ENCODE results near the gene IL1RN. TPM values are rescaled to one million over a fixed set of nuclear protein-coding genes. Genes with fewer than 3 reads are reported as not detected.

Gene IL1RN
- total and polyA plus RNA-seq, 2 experiments from 2014 or later: not detected

- in situ Hi-C loops (cut with MboI): no loop called here
- 75 to 79% methylated on average over 8 of the region's 8 CpGs for WGBS, 2 experiments (ENCODE audit: low coverage in 1 of 2, low lambda C conversion rate in 2 of 2, missing lambda C conversion rate in 2 of 2)
- DNase-seq: no peak
- no peaks in the 10 kb centered on the region for H3K27me3 ChIP-seq (replicated peaks; ENCODE audit: insufficient read depth)
- H3K9ac ChIP-seq: no peak overlapping the region
- no peak overlapping the region for H3K4me2 ChIP-seq (ENCODE audit: unreplicated experiment)
- no peaks in the 10 kb centered on the region for H3K9me3 ChIP-seq (ENCODE audit: low read depth)
- H3F3A ChIP-seq (ENCODE audit: insufficient read depth): no peaks in the 10 kb centered on the region
- H3K27ac ChIP-seq: no peak overlapping the region
- no peak overlapping the region for H3K4me3 ChIP-seq
- no peaks in the 10 kb centered on the region for H4K20me1 ChIP-seq (ENCODE audit: insufficient read depth)
- no peaks in the 10 kb centered on the region for H3K79me2 ChIP-seq (ENCODE audit: insufficient read depth)
- H3K9me2 ChIP-seq (ENCODE audit: insufficient read depth): no peaks in the 10 kb centered on the region
- no peaks in the 10 kb centered on the region for H3K36me3 ChIP-seq (ENCODE audit: low read depth)
- H2AFZ ChIP-seq: no peak overlapping the region
- no peak for TF ChIP-seq EZH2 (IDR thresholded peaks at IDR 0.05; ENCODE audit: insufficient read depth, poor library complexity, severe bottlenecking)
- no peak for TF ChIP-seq EZH2phosphoT487 (IDR thresholded peaks at IDR 0.05; ENCODE audit: insufficient read depth, low read depth)
- no peaks in the 10 kb centered on the region for H3K4me1 ChIP-seq (ENCODE audit: insufficient read depth)
Observed at GRCh38 chr2:113175042-113175628, 47.7 kb downstream of the IL1RN start.

- Histone ChIP-seq H3F3A (ENCODE audit: insufficient read depth) (no peaks in the 10 kb centered on the region), H3K36me3 (ENCODE audit: low read depth) (no peaks in the 10 kb centered on the region), H3K9ac (no peak overlapping the region), H3K4me2 (ENCODE audit: unreplicated experiment) (no peak overlapping the region), H3K27ac (no peak overlapping the region), H3K79me2 (ENCODE audit: insufficient read depth) (no peaks in the 10 kb centered on the region), H3K9me2 (ENCODE audit: insufficient read depth) (no peaks in the 10 kb centered on the region), H3K4me1 (ENCODE audit: insufficient read depth) (no peaks in the 10 kb centered on the region), H3K9me3 (ENCODE audit: low read depth) (no peaks in the 10 kb centered on the region), H4K20me1 (ENCODE audit: insufficient read depth) (no peaks in the 10 kb centered on the region), H3K27me3 (replicated peaks; ENCODE audit: insufficient read depth) (no peaks in the 10 kb centered on the region), H2AFZ (no peak overlapping the region), H3K4me3 (no peak overlapping the region)
- in situ Hi-C loops (cut with MboI): no loop called here
- TF ChIP-seq EZH2phosphoT487 (IDR thresholded peaks at IDR 0.05; ENCODE audit: insufficient read depth, low read depth) (no peak), EZH2 (IDR thresholded peaks at IDR 0.05; ENCODE audit: insufficient read depth, poor library complexity, severe bottlenecking) (no peak)
- WGBS, 2 experiments (ENCODE audit: low coverage in 1 of 2, low lambda C conversion rate in 2 of 2, missing lambda C conversion rate in 2 of 2): 65 to 70% methylated on average over 11 of the region's 11 CpGs
- DNase-seq: no peak
Observed at GRCh38 chr2:113175736-113176695, 48.6 kb downstream of the IL1RN start.

GRCh38 chr2:113176696-113177355 is 49.4 kb downstream of the IL1RN start:
- no peak overlapping the region for H3K9ac ChIP-seq
- H3K36me3 ChIP-seq (ENCODE audit: low read depth): no peaks in the 10 kb centered on the region
- no peak overlapping the region for H2AFZ ChIP-seq
- no peaks in the 10 kb centered on the region for H3K9me3 ChIP-seq (ENCODE audit: low read depth)
- TF ChIP-seq EZH2 (IDR thresholded peaks at IDR 0.05; ENCODE audit: insufficient read depth, poor library complexity, severe bottlenecking) (no peak), EZH2phosphoT487 (IDR thresholded peaks at IDR 0.05; ENCODE audit: insufficient read depth, low read depth) (no peak)
- DNase-seq: no peak
- no peaks in the 10 kb centered on the region for H3K4me1 ChIP-seq (ENCODE audit: insufficient read depth)
- in situ Hi-C loops (cut with MboI): no loop called here
- H4K20me1 ChIP-seq (ENCODE audit: insufficient read depth): no peaks in the 10 kb centered on the region
- no peaks in the 10 kb centered on the region for H3F3A ChIP-seq (ENCODE audit: insufficient read depth)
- H3K4me2 ChIP-seq (ENCODE audit: unreplicated experiment): no peak overlapping the region
- H3K27ac ChIP-seq: no peak overlapping the region
- no peak overlapping the region for H3K4me3 ChIP-seq
- 83 to 93% methylated on average over 7 of the region's 7 CpGs for WGBS, 2 experiments (ENCODE audit: low coverage in 1 of 2, low lambda C conversion rate in 2 of 2, missing lambda C conversion rate in 2 of 2)
- H3K9me2 ChIP-seq (ENCODE audit: insufficient read depth): no peaks in the 10 kb centered on the region
- H3K79me2 ChIP-seq (ENCODE audit: insufficient read depth): no peaks in the 10 kb centered on the region
- no peaks in the 10 kb centered on the region for H3K27me3 ChIP-seq (replicated peaks; ENCODE audit: insufficient read depth)

- no peak overlapping the region for H3K9ac ChIP-seq
- H3K4me2 ChIP-seq (ENCODE audit: unreplicated experiment): no peak overlapping the region
- no peaks in the 10 kb centered on the region for H3K79me2 ChIP-seq (ENCODE audit: insufficient read depth)
- H3F3A ChIP-seq (ENCODE audit: insufficient read depth): no peaks in the 10 kb centered on the region
- H3K27ac ChIP-seq: no peak overlapping the region
- TF ChIP-seq EZH2phosphoT487 (IDR thresholded peaks at IDR 0.05; ENCODE audit: insufficient read depth, low read depth) (no peak), EZH2 (IDR thresholded peaks at IDR 0.05; ENCODE audit: insufficient read depth, poor library complexity, severe bottlenecking) (no peak)
- no peak overlapping the region for H3K4me3 ChIP-seq
- H3K9me2 ChIP-seq (ENCODE audit: insufficient read depth): no peaks in the 10 kb centered on the region
- no peaks in the 10 kb centered on the region for H3K27me3 ChIP-seq (replicated peaks; ENCODE audit: insufficient read depth)
- H3K4me1 ChIP-seq (ENCODE audit: insufficient read depth): no peaks in the 10 kb centered on the region
- no peak overlapping the region for H2AFZ ChIP-seq
- no peak for DNase-seq
- WGBS, 2 experiments (ENCODE audit: low coverage in 1 of 2, low lambda C conversion rate in 2 of 2, missing lambda C conversion rate in 2 of 2): 93 to 96% methylated on average over 10 to 11 of the region's 11 CpGs
- in situ Hi-C loops (cut with MboI): no loop called here
- no peaks in the 10 kb centered on the region for H3K9me3 ChIP-seq (ENCODE audit: low read depth)
- no peaks in the 10 kb centered on the region for H4K20me1 ChIP-seq (ENCODE audit: insufficient read depth)
- no peaks in the 10 kb centered on the region for H3K36me3 ChIP-seq (ENCODE audit: low read depth)
Observed at GRCh38 chr2:113178069-113178746, 50.8 kb downstream of the IL1RN start.
